Hepatocyte (in vitro differentiated cells): ENCODE results near the gene ZAR1L.

Experiments
- EZH2 ChIP-seq: fragments of 200-600 bp; sonication (generic); IDR thresholded peaks from 2 replicates; pipeline ENCODE4 v1.6.1; 2016; ENCODE audit warnings: antibody characterized with exemption, mild to moderate bottlenecking, borderline replicate concordance
- TF ChIP-seq, protein P1 (sequence below): fragments of 200-600 bp; sonication (generic); IDR thresholded peaks from 2 replicates; pipeline ENCODE4 v1.5.1; 2016; ENCODE audit warnings: antibody characterized with exemption, mild to moderate bottlenecking; ENCODE audit not compliant: poor library complexity

DNA sequence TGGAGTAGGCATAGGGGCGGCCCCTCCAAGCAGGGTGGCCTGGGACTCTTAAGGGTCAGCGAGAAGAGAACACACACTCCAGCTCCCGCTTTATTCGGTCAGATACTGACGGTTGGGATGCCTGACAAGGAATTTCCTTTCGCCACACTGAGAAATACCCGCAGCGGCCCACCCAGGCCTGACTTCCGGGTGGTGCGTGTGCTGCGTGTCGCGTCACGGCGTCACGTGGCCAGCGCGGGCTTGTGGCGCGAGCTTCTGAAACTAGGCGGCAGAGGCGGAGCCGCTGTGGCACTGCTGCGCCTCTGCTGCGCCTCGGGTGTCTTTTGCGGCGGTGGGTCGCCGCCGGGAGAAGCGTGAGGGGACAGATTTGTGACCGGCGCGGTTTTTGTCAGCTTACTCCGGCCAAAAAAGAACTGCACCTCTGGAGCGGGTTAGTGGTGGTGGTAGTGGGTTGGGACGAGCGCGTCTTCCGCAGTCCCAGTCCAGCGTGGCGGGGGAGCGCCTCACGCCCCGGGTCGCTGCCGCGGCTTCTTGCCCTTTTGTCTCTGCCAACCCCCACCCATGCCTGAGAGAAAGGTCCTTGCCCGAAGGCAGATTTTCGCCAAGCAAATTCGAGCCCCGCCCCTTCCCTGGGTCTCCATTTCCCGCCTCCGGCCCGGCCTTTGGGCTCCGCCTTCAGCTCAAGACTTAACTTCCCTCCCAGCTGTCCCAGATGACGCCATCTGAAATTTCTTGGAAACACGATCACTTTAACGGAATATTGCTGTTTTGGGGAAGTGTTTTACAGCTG lies at the start of gene ZAR1L, which contains the start of gene BRCA2:
- TF ChIP-seq, protein P1, sequence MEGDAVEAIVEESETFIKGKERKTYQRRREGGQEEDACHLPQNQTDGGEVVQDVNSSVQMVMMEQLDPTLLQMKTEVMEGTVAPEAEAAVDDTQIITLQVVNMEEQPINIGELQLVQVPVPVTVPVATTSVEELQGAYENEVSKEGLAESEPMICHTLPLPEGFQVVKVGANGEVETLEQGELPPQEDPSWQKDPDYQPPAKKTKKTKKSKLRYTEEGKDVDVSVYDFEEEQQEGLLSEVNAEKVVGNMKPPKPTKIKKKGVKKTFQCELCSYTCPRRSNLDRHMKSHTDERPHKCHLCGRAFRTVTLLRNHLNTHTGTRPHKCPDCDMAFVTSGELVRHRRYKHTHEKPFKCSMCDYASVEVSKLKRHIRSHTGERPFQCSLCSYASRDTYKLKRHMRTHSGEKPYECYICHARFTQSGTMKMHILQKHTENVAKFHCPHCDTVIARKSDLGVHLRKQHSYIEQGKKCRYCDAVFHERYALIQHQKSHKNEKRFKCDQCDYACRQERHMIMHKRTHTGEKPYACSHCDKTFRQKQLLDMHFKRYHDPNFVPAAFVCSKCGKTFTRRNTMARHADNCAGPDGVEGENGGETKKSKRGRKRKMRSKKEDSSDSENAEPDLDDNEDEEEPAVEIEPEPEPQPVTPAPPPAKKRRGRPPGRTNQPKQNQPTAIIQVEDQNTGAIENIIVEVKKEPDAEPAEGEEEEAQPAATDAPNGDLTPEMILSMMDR: no peak
- TF ChIP-seq EZH2: no peak
